Activated CD8-positive, alpha-beta memory T cell treated with anti-CD3 and anti-CD28 coated beads, Interleukin-2, amount 50 U/mL, for 4 hours (primary cell): Measurements from ENCODE around the gene STIM1.

Experiments
- DNase-seq: peaks from one replicate; pipeline ENCODE4 v3.0.0-alpha.2; 2020

Gene STIM1

GRCh38 chr11:3925513-3925912, 70.0 kb downstream of the STIM1 start:
- DNase-seq, result no peak

- DNase-seq, result no peak
Measured at GRCh38 chr11:3926458-3927095, 71.1 kb downstream of the STIM1 start.

GRCh38 chr11:3927129-3927796, 71.8 kb downstream of the STIM1 start:
- no peak for DNase-seq

- no peak for DNase-seq
Measured at GRCh38 chr11:3929232-3929631, 73.8 kb downstream of the STIM1 start.

- no peak for DNase-seq
Measured at GRCh38 chr11:3929649-3930048, 74.2 kb downstream of the STIM1 start.

- no peak for DNase-seq
Measured at GRCh38 chr11:3932698-3933097, 77.2 kb downstream of the STIM1 start.

- no peak for DNase-seq
Measured at GRCh38 chr11:3933165-3933628, 77.7 kb downstream of the STIM1 start.

- DNase-seq, result no peak
Measured at GRCh38 chr11:3934658-3935057, 79.2 kb downstream of the STIM1 start.

GRCh38 chr11:3936517-3936916, 81.1 kb downstream of the STIM1 start:
- DNase-seq, result no peak

GRCh38 chr11:3939211-3939610, 83.7 kb downstream of the STIM1 start:
- DNase-seq, result no peak

GRCh38 chr11:3939651-3940190, 84.3 kb downstream of the STIM1 start:
- no peak for DNase-seq

GRCh38 chr11:3942160-3942955, 86.9 kb downstream of the STIM1 start:
- DNase-seq, result no peak

GRCh38 chr11:3942956-3943497, 87.6 kb downstream of the STIM1 start:
- DNase-seq, result no peak

GRCh38 chr11:3944198-3944597, 88.7 kb downstream of the STIM1 start:
- DNase-seq, result no peak

- no peak for DNase-seq
Measured at GRCh38 chr11:3946455-3947017, 91.1 kb downstream of the STIM1 start.

GRCh38 chr11:3947061-3947460, 91.6 kb downstream of the STIM1 start:
- DNase-seq, result peak; percentile 24

- DNase-seq, result no peak
Measured at GRCh38 chr11:3949125-3949524, 93.7 kb downstream of the STIM1 start.

- DNase-seq, result no peak
Measured at GRCh38 chr11:3950996-3951660, 95.7 kb downstream of the STIM1 start.

GRCh38 chr11:3952715-3953114, 97.3 kb downstream of the STIM1 start:
- no peak for DNase-seq

GRCh38 chr11:3953327-3953726, 97.9 kb downstream of the STIM1 start:
- no peak for DNase-seq

- DNase-seq, result no peak
Measured at GRCh38 chr11:3954448-3955298, 99.2 kb downstream of the STIM1 start.
